GM23248 (cell line): Measurements from ENCODE around the gene UTS2R.

Experiments used
- EZH2 ChIP-seq: fragments of 200-600 bp; sonication (generic); IDR thresholded peaks from 2 replicates; pipeline ENCODE4 v1.6.1; 2018; ENCODE audit warnings: antibody characterized with exemption, mild to moderate bottlenecking; ENCODE audit not compliant: insufficient read depth, poor library complexity, severe bottlenecking
- EZH2phosphoT487 ChIP-seq: fragments of 200-600 bp; sonication (generic); IDR thresholded peaks from 2 replicates; pipeline ENCODE4 v1.6.1; 2018; ENCODE audit warnings: antibody characterized with exemption, moderate library complexity, mild to moderate bottlenecking, low read depth; ENCODE audit not compliant: insufficient read depth

DNA sequence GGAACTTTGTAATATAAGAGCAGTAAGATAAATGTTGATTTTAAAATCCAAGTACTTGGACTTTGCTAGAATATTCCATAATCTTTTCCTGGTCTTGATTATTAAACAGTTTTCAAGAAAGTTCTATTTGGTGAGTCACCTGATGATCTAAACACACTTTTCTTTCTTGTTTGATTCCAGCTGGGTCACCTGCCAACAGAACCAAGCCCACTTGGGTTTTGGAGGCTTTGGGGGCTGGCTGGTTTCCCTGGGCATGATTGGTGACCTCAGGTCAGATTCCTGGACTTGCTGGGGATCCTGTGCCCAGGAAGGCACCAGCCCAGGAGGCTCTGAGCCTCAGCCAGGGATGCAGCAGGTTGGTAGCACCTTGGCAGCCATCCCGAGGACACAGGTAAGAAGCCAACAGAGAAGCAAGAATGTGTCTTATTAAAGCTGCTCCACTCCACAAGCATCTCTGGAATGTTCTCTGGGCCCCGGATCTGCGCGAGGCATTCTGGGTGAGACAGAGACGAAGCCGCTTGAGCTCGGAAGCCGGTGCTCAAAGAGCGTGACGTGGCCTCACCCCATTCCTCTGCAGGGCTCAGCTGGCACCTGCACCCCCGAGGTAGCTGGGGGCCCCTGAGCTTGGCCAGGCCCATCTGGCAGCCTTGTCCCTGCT, 15.7 kb upstream of the UTS2R start:
- TF ChIP-seq EZH2 (no peak), EZH2phosphoT487 (no peak)
